HepG2 (cell line): ENCODE results near the gene PTMA. TPM values are rescaled to one million over a fixed set of nuclear protein-coding genes. Genes with fewer than 3 reads are reported as not detected.

Experiments used
- AKAP8 ChIP-seq: sonication (generic); formaldehyde crosslinking; IDR thresholded peaks from 2 replicates; pipeline ENCODE4 v1.5.1; 2020; ENCODE audit warnings: mild to moderate bottlenecking, missing genetic modification reagents
- ELK4 ChIP-seq: sonication (generic); formaldehyde crosslinking; IDR thresholded peaks from 2 replicates; pipeline ENCODE4 v1.9.0; 2021; ENCODE audit warnings: missing genetic modification reagents, borderline replicate concordance
- GATA4 ChIP-seq: sonication (generic); IDR thresholded peaks from 2 replicates; pipeline ENCODE4 v1.6.1; 2016; ENCODE audit warnings: antibody characterized with exemption, low read depth, borderline replicate concordance
- GTF2F1 ChIP-seq: fragments of 150-350 bp; IDR thresholded peaks from 2 replicates; pipeline ENCODE4 v1.6.1; 2014; ENCODE audit warnings: low read length
- HBP1 ChIP-seq: IDR thresholded peaks from 2 replicates; pipeline ENCODE4 v1.6.1; 2016; ENCODE audit warnings: low read depth, control low read depth
- HDAC2 ChIP-seq: sonication (generic); formaldehyde crosslinking; IDR thresholded peaks from 2 replicates; pipeline ENCODE4 v1.4.0; 2020; ENCODE audit warnings: missing genetic modification reagents
- HOMEZ ChIP-seq: IDR thresholded peaks from 2 replicates; pipeline ENCODE4 v1.6.1; 2016; ENCODE audit warnings: low read depth
- KAT7 ChIP-seq: IDR thresholded peaks from 2 replicates; pipeline ENCODE4 v1.6.1; 2018; ENCODE audit warnings: borderline replicate concordance, missing compliant biosample characterization
- MIXL1 ChIP-seq: IDR thresholded peaks from 2 replicates; pipeline ENCODE4 v1.6.1; 2016
- PAWR ChIP-seq: sonication (generic); formaldehyde crosslinking; IDR thresholded peaks from 2 replicates; pipeline ENCODE4 v1.4.0; 2020; ENCODE audit warnings: missing genetic modification reagents, mild to moderate bottlenecking, borderline replicate concordance
- SALL2 ChIP-seq: sonication (generic); formaldehyde crosslinking; IDR thresholded peaks from 2 replicates; pipeline ENCODE4 v1.8.1; 2023; ENCODE audit warnings: mild to moderate bottlenecking, missing genetic modification reagents, inconsistent platforms
- SOX13 ChIP-seq, 3 experiments: fragments of 450-650 bp in 1 of 3; sonication (generic) in 1 of 3; formaldehyde crosslinking in 1 of 3; IDR thresholded peaks in 2 of 3; conservative IDR thresholded peaks in 1 of 3; 2 replicates each; pipeline versions ENCODE4 v1.5.0 to v1.6.1; 2016 to 2020; ENCODE audit warnings: antibody characterized with exemption in 1 of 3, mild to moderate bottlenecking in 1 of 3, missing compliant biosample characterization in 1 of 3, missing genetic modification reagents in 1 of 3, moderate library complexity in 1 of 3
- ZNF10 ChIP-seq: sonication (generic); formaldehyde crosslinking; IDR thresholded peaks from 2 replicates; pipeline ENCODE4 v1.4.0; 2020; ENCODE audit warnings: mild to moderate bottlenecking, low read depth, missing genetic modification reagents, borderline replicate concordance
- ZNF3 ChIP-seq: IDR thresholded peaks from 2 replicates; pipeline ENCODE4 v1.7.0; 2017; ENCODE audit warnings: inconsistent platforms
- ZNF468 ChIP-seq: sonication (generic); formaldehyde crosslinking; IDR thresholded peaks from 2 replicates; pipeline ENCODE4 v1.8.0; 2022; ENCODE audit warnings: mild to moderate bottlenecking, moderate library complexity, missing genetic modification reagents
- ZSCAN30 ChIP-seq: sonication (generic); formaldehyde crosslinking; IDR thresholded peaks from 2 replicates; pipeline ENCODE4 v1.5.0; 2020; ENCODE audit warnings: mild to moderate bottlenecking, missing genetic modification reagents
- ZSCAN9 ChIP-seq: IDR thresholded peaks from 2 replicates; pipeline ENCODE4 v1.6.1; 2016; ENCODE audit warnings: borderline replicate concordance
- polyA plus RNA-seq, 8 experiments: library from polyadenylated mRNA; depleted of rRNA in 3 of 8; stranded (reverse) in 7 of 8; unstranded in 1 of 8; fragments of >200 nt; fragmentation: Illumina TruSeq in 4 of 8; extraction: Trizol in 4 of 8; gene quantifications; 2 replicates each; pipeline versions ENCODE4 v1.2.1 to v1.2.3, GENCODE V29; 2011 to 2016; ENCODE audit warnings: low read depth in 4 of 8, missing spikeins in 1 of 8, mixed read lengths in 1 of 8; ENCODE audit not compliant: insufficient read depth in 1 of 8
- total RNA-seq, 5 experiments: library from RNA; depleted of rRNA; stranded (reverse); fragments of >200 nt; fragmentation: Illumina TruSeq; extraction: Trizol; gene quantifications; 2 replicates each; pipeline ENCODE4 v1.2.3, GENCODE V29; 2016; ENCODE audit warnings: low read depth in 1 of 5
- TF ChIP-seq, protein P1 (sequence below), 2 experiments: sonication (generic) in 1 of 2; formaldehyde crosslinking in 1 of 2; IDR thresholded peaks; 2 replicates each; pipeline versions ENCODE4 v1.6.1 to v1.9.0; 2014 to 2022; ENCODE audit warnings: antibody characterized with exemption in 1 of 2, borderline replicate concordance in 1 of 2, inconsistent platforms in 1 of 2, low read depth in 1 of 2, missing genetic modification reagents in 1 of 2

The PTMA gene
- total and polyA plus RNA-seq, 2 of the 13 experiments (the other 11 are each of a cell fraction or from before 2014, with no cell fraction given), result 190 to 1,086 TPM

DNA sequence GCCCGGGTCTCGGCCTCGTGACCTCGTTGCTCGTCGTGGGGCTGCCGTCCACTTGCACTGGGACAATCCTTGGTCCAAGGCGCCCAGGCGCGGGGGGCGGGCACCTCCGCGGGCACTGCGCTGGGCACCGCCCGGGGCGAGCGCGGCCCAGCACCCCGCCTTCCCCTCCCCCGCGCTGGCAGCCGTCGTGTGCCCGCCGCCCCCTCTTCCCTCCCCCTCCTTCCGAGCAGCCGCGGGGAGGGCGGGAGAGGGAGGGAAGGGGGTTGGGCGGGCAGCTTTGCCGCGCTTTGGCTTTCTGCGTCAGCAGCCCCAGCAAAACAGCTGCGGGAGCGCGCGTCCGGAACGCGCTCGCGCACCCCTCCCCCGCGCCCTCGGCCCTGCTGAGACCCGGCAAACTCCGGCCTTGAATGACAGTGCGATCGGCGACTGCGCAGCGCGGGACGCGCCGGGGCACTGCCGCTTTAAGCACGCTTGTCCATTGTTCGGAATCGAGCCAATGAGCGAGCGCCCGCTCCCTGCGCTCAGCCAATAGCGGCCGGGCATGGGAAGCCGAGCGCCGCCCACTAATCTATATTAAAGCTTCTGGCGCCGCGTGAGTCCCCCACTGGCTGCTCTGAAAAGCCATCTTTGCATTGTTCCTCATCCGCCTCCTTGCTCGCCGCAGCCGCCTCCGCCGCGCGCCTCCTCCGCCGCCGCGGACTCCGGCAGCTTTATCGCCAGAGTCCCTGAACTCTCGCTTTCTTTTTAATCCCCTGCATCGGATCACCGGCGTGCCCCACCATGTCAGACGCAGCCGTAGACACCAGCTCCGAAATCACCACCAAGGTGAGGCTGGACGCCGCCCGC lies at the start of gene PTMA (continued):
- TF ChIP-seq, protein P1, sequence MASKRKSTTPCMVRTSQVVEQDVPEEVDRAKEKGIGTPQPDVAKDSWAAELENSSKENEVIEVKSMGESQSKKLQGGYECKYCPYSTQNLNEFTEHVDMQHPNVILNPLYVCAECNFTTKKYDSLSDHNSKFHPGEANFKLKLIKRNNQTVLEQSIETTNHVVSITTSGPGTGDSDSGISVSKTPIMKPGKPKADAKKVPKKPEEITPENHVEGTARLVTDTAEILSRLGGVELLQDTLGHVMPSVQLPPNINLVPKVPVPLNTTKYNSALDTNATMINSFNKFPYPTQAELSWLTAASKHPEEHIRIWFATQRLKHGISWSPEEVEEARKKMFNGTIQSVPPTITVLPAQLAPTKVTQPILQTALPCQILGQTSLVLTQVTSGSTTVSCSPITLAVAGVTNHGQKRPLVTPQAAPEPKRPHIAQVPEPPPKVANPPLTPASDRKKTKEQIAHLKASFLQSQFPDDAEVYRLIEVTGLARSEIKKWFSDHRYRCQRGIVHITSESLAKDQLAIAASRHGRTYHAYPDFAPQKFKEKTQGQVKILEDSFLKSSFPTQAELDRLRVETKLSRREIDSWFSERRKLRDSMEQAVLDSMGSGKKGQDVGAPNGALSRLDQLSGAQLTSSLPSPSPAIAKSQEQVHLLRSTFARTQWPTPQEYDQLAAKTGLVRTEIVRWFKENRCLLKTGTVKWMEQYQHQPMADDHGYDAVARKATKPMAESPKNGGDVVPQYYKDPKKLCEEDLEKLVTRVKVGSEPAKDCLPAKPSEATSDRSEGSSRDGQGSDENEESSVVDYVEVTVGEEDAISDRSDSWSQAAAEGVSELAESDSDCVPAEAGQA (IDR thresholded peaks at IDR 0.05; ENCODE audit: low read depth), result peak; percentile 32; the same call in 1 of the 2 replicates
- TF ChIP-seq, protein P1 (CRISPR knock-in tag; IDR thresholded peaks at IDR 0.05; ENCODE audit: borderline replicate concordance), result no peak; the same call in 1 of the 2 replicates
- TF ChIP-seq GTF2F1, result peak; percentile 88; the same call in 1 of the 2 replicates
- 0 out of 2 replicates have a peak, but pooled peaks have one; percentile 52 for TF ChIP-seq GATA4
- peak; percentile 90 for TF ChIP-seq SOX13 (IDR thresholded peaks at IDR 0.05)
- peak in 1 of 2 experiments; percentile 99; a peak in 2 of 4 replicates for TF ChIP-seq SOX13 (CRISPR knock-in tag; conservative IDR thresholded peaks at IDR 0.05 in 1 of 2, IDR thresholded peaks at IDR 0.05 in 1 of 2)
- no peak for TF ChIP-seq ZSCAN30 (CRISPR knock-in tag)
- 0 out of 2 replicates have a peak, but pooled peaks have one; percentile 77 for TF ChIP-seq AKAP8 (CRISPR knock-in tag)
- TF ChIP-seq ELK4, result no peak
- no peak for TF ChIP-seq ZNF10
- TF ChIP-seq HOMEZ (CRISPR knock-in tag), result peak; percentile 50; the same call in 1 of the 2 replicates
- TF ChIP-seq ZNF3 (CRISPR knock-in tag), result no peak
- TF ChIP-seq SALL2 (CRISPR knock-in tag), result peak; percentile 15
- no peak for TF ChIP-seq MIXL1 (CRISPR knock-in tag)
- TF ChIP-seq PAWR (CRISPR knock-in tag), result peak; percentile 29; the same call in 1 of the 2 replicates
- no peak for TF ChIP-seq HDAC2 (CRISPR knock-in tag)
- no peak for TF ChIP-seq ZNF468 (CRISPR knock-in tag)
- no peak for TF ChIP-seq HBP1 (CRISPR knock-in tag)
- peak; percentile 77 for TF ChIP-seq ZSCAN9
- TF ChIP-seq KAT7, result peak; percentile 67; the same call in 1 of the 2 replicates
